HG02610 (cell line): Measurements from ENCODE around the gene MAGOH.
"Not testable (repeated sequence)": the region's sequence is repeated elsewhere in the genome, so short reads cannot be mapped to it uniquely, and the experiment has no call there.

Experiments used
- ATAC-seq: cut with Tn5 transposase; IDR thresholded peaks from one replicate; pipeline ENCODE4 v1.9.1; 2021; ENCODE audit warnings: mild to moderate bottlenecking, moderate library complexity; ENCODE audit not compliant: unreplicated experiment

MAGOH gene

GRCh38 chr1:53190210-53190611 lies 48.1 kb downstream of the MAGOH start:
- ATAC-seq, result no peak

GRCh38 chr1:53189061-53189460 lies 49.3 kb downstream of the MAGOH start:
- ATAC-seq, result no peak

- ATAC-seq, result no peak
Measured at GRCh38 chr1:53188099-53188498, 50.2 kb downstream of the MAGOH start.

GRCh38 chr1:53187401-53187800 lies 50.9 kb downstream of the MAGOH start:
- ATAC-seq, result no peak

DNA sequence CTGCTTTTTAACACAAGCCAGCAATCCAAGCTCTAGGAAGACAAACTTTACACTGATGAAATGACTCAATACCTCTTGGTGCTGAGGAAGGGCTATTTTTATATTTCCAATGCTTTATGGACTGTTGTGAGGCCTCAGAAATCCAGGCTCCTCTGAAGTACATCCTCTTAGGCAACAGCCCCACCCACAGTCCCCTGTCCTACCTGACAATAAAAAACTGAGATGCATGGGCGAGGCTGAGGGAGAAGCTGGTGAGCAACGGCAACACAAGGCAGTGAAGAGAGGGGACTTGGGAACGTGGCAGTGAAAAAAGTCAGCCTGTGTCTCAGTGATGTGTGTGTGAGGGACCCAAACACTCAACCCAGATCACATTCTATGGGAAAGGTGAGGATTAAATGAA lies 51.8 kb downstream of the MAGOH start:
- ATAC-seq, result no peak

DNA sequence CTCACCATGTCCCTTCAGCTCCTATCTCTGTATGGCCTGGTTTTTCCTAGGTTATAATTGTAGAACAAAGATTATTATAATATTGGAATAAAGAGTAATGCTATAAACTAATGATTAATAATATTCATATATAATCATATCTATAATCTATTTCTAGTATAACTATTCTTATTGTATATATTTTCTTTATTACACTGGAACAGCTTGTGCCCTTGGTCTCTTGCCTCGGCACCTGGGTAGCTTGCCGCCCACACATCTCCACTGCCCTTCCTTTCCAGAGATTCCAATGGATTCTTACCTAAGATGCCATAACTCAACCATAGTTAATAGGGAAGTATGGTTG lies 52.4 kb downstream of the MAGOH start:
- not testable (repeated sequence) for ATAC-seq

GRCh38 chr1:53183095-53183990 lies 55.0 kb downstream of the MAGOH start:
- no peak for ATAC-seq

DNA sequence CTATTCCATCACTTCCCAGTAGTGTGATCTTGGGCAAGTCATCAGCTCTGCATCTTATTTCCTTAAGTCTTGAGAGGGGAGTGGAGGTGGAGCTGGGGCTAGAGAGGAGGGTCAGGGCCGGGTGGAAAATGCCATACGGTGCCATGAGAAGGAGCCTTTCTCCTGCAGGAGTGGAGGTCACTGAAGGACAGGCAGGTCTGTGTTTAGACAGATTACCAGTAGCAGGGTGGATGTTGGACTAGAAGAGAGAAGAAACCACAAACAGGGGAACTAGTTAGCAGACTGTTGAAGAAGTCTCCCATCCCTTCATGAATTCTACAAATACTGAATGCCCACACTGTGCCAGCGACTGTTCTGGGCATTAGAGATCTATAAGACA lies 55.6 kb downstream of the MAGOH start:
- no peak for ATAC-seq

DNA sequence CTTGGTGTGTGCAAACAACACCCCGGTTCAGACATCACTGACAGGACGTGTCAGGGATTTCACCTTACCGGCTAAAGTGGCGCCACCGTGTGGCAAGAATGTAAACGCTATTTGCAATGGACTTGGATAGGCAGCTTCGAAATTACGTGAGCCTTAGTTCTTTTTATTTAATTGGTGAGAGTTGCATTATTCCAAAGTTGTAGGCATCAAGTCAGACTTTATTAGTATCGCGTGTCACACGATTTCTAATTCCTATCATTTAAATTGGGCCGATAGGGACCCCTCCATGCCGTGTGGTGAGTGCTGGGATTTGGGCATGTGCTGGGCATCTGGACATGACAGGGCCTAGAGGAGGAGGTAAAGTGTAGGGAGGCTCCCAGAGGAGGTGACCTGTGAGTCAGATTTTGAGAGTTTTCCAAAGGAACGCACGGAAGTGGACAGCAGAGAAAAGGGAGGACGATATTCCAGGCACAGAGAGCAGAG lies 56.2 kb downstream of the MAGOH start:
- peak; percentile 54 for ATAC-seq

DNA sequence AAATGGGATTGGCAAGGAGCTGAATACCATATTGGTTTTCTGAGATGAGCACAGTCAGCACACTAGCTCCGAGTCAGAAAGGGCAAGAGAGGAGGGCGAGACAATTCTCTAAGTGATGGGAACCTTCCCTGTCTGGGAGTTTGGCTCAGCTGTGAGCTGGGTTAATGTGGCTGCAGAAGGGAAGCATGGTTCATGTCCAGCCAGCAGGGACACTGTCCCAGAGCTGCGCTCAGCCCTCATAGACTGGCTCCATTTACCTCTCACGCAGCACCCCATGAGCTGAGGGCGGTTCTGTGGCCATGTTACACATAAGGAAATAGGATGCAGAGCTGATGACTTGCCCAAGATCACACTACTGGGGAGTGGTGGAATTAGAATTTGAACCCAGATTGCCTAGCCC lies 57.4 kb downstream of the MAGOH start:
- ATAC-seq, result no peak

GRCh38 chr1:53180226-53180625 lies 58.1 kb downstream of the MAGOH start:
- no peak for ATAC-seq
